Esophagus squamous epithelium (tissue), 5 donors: Measurements from ENCODE around the gene SIGLEC8. TPM values are rescaled to one million over a fixed set of nuclear protein-coding genes. Genes with fewer than 3 reads are reported as not detected.

Experiments
- DNase-seq: peaks from one replicate; lab custom pipeline; 2025; lab: John Stamatoyannopoulos, UW
- H3K27ac ChIP-seq, 4 donors: fragments of 200-600 bp; sonication (generic); one replicate each; pipeline ENCODE4 v1.5.1; 2016 to 2019; ENCODE audit warnings: mild to moderate bottlenecking in 1 of 4
- H3K27me3 ChIP-seq, 4 donors: fragments of 200-600 bp; sonication (generic); 1 replicate in 3 of 4; 2 replicates in 1 of 4; pipeline versions ENCODE4 v1.5.1 to v1.6.0; 2017 to 2021; ENCODE audit warnings: antibody characterized with exemption in 1 of 4
- H3K36me3 ChIP-seq, 3 donors: fragments of 200-600 bp; sonication (generic); one replicate each; pipeline ENCODE4 v1.5.1; 2016 to 2019
- H3K4me1 ChIP-seq, 3 donors: fragments of 200-600 bp; sonication (generic); one replicate each; pipeline ENCODE4 v1.5.1; 2017 to 2019
- H3K4me3 ChIP-seq, 4 donors: fragments of 200-600 bp; sonication (generic); 1 replicate in 3 of 4; 2 replicates in 1 of 4; pipeline ENCODE4 v1.5.1; 2016 to 2019; ENCODE audit warnings: mild to moderate bottlenecking in 2 of 4, moderate library complexity in 1 of 4
- H3K9me3 ChIP-seq, 3 donors: fragments of 200-600 bp; sonication (generic); one replicate each; pipeline ENCODE4 v1.5.1; 2016 to 2019
- POLR2A ChIP-seq, 4 donors: fragments of 450-650 bp; IDR thresholded peaks; one replicate each; pipeline ENCODE4 v1.6.1; 2017; ENCODE audit warnings: antibody characterized with exemption in 4 of 4, mild to moderate bottlenecking in 4 of 4, moderate library complexity in 3 of 4
- WGBS, 2 donors: methylation state at CpG; one replicate each; pipeline ENCODE4 v1.1.5; 2018; 5-methylcytosine and 5-hydroxymethylcytosine counted together
- intact Hi-C: fragments of 100-400 bp; cut with DNase I; formaldehyde crosslinking; loops from one replicate; pipeline ENCODE4 v1.15.0; 2022
- total RNA-seq, 4 donors: library from RNA; depleted of rRNA; stranded (reverse); fragments of >200 nt; gene quantifications; one replicate each; pipeline ENCODE4 v1.1.0, GENCODE V29; 2016
- TF ChIP-seq, protein P1 (sequence below), 6 experiments: fragments of 450-650 bp in 4 of 6; fragments of 200-600 bp in 2 of 6; sonication (generic) in 2 of 6; IDR thresholded peaks; one replicate each; pipeline ENCODE4 v1.5.1; 2016 to 2019; ENCODE audit warnings: antibody characterized with exemption in 6 of 6, mild to moderate bottlenecking in 4 of 6, moderate library complexity in 4 of 6
- donor health status: DM: yes; HTN: yes; CAD: no.

SIGLEC8 gene
- total RNA-seq, 4 donors from 2014 or later: 0.31 to 2.5 (median 0.94) TPM

DNA sequence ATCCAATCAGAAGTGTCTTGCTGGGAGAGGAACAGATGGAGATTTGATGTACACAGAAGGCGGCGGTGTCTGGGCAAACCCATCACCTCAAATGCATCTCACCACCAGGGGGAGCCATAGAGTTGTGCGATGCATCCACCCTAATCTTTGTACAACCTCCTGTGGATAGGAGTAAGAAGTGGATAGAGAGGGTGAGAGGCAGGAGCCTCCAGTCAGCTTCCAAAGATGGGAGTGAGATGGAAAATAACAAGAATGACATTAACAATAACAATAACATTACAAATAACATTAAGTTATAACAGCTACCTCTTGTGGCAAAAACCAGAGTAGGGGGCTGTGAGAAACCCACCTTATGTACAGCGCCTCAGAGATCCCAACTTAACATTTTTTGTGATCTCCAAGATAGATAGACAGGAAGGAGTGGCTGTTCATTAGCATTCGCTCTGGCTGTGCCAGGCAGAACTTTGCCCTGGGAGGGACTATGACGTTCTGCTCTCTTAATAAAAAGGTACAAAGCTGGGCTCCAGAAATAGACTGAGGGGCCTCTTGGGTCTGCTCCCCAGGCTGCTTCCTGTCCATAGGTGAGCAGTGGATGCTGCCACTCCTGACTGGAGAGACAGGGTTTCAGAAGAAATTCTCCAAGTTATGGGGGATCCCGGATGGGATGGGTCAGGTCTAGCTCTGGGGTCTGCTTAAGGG, 14.9 kb upstream of the SIGLEC8 start:
- no peak for DNase-seq
- WGBS, 2 donors: 21 to 33% methylated on average over 6 to 7 of the region's 7 CpGs
- H3K4me1 ChIP-seq: no peaks in the 10 kb centered on the region
- intact Hi-C loops: no loop called here
- no peaks in the 10 kb centered on the region for H3K36me3 ChIP-seq
- H3K4me3 ChIP-seq: no peak overlapping the region
- peaks cover 0 to 41% (median 0%) of the 10 kb centered on the region in 4 donors for H3K27me3 ChIP-seq
- H3K27ac ChIP-seq: no peak overlapping the region
- H3K9me3 ChIP-seq: no peaks in the 10 kb centered on the region
- TF ChIP-seq, protein P1, sequence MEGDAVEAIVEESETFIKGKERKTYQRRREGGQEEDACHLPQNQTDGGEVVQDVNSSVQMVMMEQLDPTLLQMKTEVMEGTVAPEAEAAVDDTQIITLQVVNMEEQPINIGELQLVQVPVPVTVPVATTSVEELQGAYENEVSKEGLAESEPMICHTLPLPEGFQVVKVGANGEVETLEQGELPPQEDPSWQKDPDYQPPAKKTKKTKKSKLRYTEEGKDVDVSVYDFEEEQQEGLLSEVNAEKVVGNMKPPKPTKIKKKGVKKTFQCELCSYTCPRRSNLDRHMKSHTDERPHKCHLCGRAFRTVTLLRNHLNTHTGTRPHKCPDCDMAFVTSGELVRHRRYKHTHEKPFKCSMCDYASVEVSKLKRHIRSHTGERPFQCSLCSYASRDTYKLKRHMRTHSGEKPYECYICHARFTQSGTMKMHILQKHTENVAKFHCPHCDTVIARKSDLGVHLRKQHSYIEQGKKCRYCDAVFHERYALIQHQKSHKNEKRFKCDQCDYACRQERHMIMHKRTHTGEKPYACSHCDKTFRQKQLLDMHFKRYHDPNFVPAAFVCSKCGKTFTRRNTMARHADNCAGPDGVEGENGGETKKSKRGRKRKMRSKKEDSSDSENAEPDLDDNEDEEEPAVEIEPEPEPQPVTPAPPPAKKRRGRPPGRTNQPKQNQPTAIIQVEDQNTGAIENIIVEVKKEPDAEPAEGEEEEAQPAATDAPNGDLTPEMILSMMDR (IDR thresholded peaks at IDR 0.05): peak; percentile 72 to 92 (median 80)
- TF ChIP-seq POLR2A (IDR thresholded peaks at IDR 0.05): no peak

DNA sequence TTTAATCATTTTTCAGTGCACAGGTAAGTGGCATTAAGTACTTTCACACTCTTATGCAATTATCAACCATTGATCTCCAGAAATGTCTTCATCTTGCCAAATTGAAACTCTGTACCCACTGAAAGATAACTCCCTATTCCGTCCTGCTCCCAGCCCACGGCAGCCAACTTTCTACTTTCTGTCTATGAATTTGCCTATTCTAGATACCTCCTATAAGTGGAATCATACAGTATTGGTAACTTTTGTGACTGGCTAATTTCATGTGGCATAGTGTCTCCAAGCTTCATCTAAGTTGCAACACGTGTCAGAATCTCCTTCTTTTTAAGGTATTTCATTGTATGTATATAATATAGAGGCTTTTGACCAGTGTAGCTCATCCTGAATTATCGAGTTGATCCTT, 14.4 kb upstream of the SIGLEC8 start:
- Histone ChIP-seq H3K36me3 (no peaks in the 10 kb centered on the region), H3K4me1 (no peaks in the 10 kb centered on the region), H3K27ac (no peak overlapping the region), H3K4me3 (no peak overlapping the region), H3K27me3 (peaks cover 0 to 41% (median 0%) of the 10 kb centered on the region in 4 donors), H3K9me3 (no peaks in the 10 kb centered on the region)
- WGBS, 2 donors: 5 to 18% methylated on average over 4 of the region's 4 CpGs
- DNase-seq: no peak
- no peak for TF ChIP-seq POLR2A (IDR thresholded peaks at IDR 0.05)
- TF ChIP-seq, protein P1 (IDR thresholded peaks at IDR 0.05): no peak
- intact Hi-C loops: no loop called here

DNA sequence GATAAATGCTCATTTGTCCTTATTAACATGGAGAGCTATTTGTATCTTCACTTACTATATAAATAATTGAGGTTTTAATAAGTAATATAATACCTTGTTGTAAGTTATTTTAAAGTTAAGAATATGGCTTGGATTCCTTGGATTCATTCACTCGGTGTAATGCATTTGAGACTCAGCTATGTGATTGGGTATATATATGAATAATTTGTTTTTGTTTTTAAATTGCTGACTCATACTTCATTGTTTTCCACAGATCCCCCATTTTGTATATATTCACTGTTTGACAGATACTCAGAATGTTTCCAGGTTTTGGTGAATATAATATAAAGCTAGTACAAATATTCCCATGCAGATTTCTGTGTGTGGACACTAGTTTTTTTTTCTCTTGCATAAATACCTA, 13.3 kb upstream of the SIGLEC8 start:
- Histone ChIP-seq H3K36me3 (no peaks in the 10 kb centered on the region), H3K27ac (no peak overlapping the region), H3K27me3 (peaks cover 0 to 41% (median 0%) of the 10 kb centered on the region in 4 donors), H3K4me1 (no peaks in the 10 kb centered on the region), H3K9me3 (no peaks in the 10 kb centered on the region), H3K4me3 (no peak overlapping the region)
- no peak for DNase-seq
- TF ChIP-seq, protein P1 (IDR thresholded peaks at IDR 0.05): no peak
- TF ChIP-seq POLR2A (IDR thresholded peaks at IDR 0.05): no peak
- WGBS, 2 donors: 42 to 43% methylated on average over 1 of the region's 1 CpG
- intact Hi-C loops: no loop called here

DNA sequence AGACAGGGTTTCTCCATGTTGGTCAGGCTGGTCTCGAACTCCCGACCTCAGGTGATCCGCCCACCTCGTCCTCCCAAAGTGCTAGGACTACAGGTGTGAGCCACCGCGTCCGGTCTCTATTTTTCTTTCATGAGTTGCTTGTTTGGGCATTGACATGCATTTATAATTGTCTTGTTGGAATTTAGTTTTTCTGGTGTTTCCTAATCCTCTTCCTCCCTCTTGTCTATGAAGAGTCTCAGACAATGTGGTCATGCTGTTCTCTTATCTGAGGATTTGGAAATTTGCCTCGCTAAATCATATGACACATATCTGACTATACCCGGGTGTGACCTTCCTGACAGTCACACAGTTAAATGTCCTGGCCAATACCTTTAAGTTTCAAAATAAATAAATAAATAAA, 12.7 kb upstream of the SIGLEC8 start:
- H3K9me3 ChIP-seq: no peaks in the 10 kb centered on the region
- no peak for DNase-seq
- WGBS, 2 donors: 55 to 76% methylated on average over 9 of the region's 9 CpGs
- no peaks in the 10 kb centered on the region for H3K4me1 ChIP-seq
- H3K27me3 ChIP-seq: peaks cover 0 to 36% (median 0%) of the 10 kb centered on the region in 4 donors
- H3K4me3 ChIP-seq: no peak overlapping the region
- H3K36me3 ChIP-seq: no peaks in the 10 kb centered on the region
- H3K27ac ChIP-seq: no peak overlapping the region
- intact Hi-C loops: no loop called here
- no peak for TF ChIP-seq POLR2A (IDR thresholded peaks at IDR 0.05)
- TF ChIP-seq, protein P1 (IDR thresholded peaks at IDR 0.05): no peak

DNA sequence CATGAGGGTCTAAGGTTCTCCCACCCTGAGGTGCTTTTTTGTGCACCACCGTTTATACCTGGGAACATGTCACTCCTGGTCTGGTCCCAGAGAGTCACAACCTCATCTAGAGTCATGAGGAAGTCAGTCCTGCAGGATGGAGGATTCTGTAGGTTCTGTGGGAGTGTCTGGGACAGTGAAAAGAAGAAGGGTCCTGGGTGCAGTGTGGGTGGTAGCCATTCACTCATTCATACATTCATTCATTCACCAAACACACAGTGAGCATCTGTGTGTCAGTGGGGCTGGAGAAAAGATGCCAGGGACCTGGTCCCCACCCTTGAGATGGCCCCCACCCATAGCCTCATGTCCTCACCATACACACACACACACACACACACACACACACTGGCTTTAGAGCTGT, 11.4 kb upstream of the SIGLEC8 start:
- Histone ChIP-seq H3K27ac (no peak overlapping the region), H3K4me1 (no peaks in the 10 kb centered on the region), H3K4me3 (no peak overlapping the region), H3K27me3 (peaks cover 0 to 40% (median 1%) of the 10 kb centered on the region in 4 donors), H3K36me3 (no peaks in the 10 kb centered on the region), H3K9me3 (no peaks in the 10 kb centered on the region)
- intact Hi-C loops: no loop called here
- 57 to 63% methylated on average over 1 of the region's 1 CpG for whole genome bisulfite sequencing, 2 donors
- TF ChIP-seq, protein P1 (IDR thresholded peaks at IDR 0.05): no peak
- no peak for TF ChIP-seq POLR2A (IDR thresholded peaks at IDR 0.05)
- no peak for DNase-seq
